HepG2 (cell line): Measurements from ENCODE around the gene DENND2A.

Experiments
- MXI1 ChIP-seq: IDR thresholded peaks from 3 replicates; pipeline ENCODE4 v1.6.1; 2012; ENCODE audit warnings: low read depth, low read length, inconsistent platforms, borderline replicate concordance
- NFIC ChIP-seq: IDR thresholded peaks from 2 replicates; pipeline ENCODE4 v1.6.1; 2012; ENCODE audit warnings: mild to moderate bottlenecking, low read length, inconsistent platforms
- RFX3 ChIP-seq: IDR thresholded peaks from 2 replicates; pipeline ENCODE4 v1.6.1; 2016; ENCODE audit warnings: missing biosample characterization, missing genetic modification reagents
- SMARCC2 ChIP-seq: fragments of 450-650 bp; IDR thresholded peaks from 2 replicates; pipeline ENCODE4 v1.6.1; 2017; ENCODE audit warnings: antibody characterized with exemption, mild to moderate bottlenecking
- TF ChIP-seq, protein P1 (sequence below): sonication (generic); formaldehyde crosslinking; IDR thresholded peaks from 2 replicates; pipeline ENCODE4 v1.8.0; 2023; ENCODE audit warnings: mild to moderate bottlenecking, missing genetic modification reagents

- TF ChIP-seq MXI1: no peak
- TF ChIP-seq, protein P1, sequence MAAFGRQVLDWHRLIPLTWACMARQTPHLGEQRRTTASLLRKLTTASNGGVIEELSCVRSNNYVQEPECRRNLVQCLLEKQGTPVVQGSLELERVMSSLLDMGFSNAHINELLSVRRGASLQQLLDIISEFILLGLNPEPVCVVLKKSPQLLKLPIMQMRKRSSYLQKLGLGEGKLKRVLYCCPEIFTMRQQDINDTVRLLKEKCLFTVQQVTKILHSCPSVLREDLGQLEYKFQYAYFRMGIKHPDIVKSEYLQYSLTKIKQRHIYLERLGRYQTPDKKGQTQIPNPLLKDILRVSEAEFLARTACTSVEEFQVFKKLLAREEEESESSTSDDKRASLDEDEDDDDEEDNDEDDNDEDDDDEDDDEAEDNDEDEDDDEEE (CRISPR knock-in tag): no peak
- no peak for TF ChIP-seq SMARCC2
- no peak for TF ChIP-seq NFIC
- no peak for TF ChIP-seq RFX3 (CRISPR knock-in tag)
These were observed 72.4 kb downstream of the DENND2A start for GRCh38 chr7:140568021-140568813.
